GM19035 (cell line): Measurements from ENCODE around the gene FGF14.

Experiments
- ATAC-seq: cut with Tn5 transposase; IDR thresholded peaks from one replicate; pipeline ENCODE4 v1.9.1; 2021; ENCODE audit not compliant: unreplicated experiment

Gene FGF14

DNA sequence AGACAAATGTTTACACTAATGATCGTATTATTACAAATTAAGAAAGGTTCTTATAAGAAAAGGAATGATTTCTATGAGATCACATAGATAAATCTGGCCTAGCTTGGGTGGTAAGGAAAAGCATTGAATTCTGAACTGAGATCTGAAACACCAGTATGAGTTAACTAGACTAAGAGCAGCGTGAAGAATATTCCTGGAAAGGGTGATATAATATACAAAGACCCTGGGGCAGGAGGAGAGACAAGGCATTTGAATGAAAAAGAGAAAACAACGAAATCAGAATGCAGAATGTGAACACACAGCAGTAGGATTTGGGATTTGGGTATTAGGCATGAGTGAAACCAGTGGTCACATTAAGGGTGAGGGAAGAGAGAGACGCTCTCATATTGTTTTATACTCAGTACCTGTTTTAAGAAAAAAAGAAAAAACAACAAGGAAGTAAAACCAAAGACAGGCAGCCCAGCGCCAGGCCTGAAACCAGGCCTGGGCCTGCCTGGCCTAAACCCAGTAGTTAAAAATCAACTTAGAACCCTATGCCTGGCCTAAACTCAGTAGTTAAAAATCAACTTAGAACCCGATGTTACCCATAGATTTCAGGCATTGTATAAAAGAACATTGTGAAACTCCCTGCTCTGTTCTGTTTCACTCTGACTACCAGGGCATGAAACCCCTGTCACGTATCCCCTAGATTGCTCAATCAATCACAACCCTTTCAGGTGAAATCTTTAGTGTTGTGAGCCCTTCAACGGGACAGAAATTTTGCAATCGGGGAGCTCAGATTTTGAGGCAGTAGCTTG, 662.3 kb downstream of the FGF14 start:
- ATAC-seq, result peak; percentile 86

DNA sequence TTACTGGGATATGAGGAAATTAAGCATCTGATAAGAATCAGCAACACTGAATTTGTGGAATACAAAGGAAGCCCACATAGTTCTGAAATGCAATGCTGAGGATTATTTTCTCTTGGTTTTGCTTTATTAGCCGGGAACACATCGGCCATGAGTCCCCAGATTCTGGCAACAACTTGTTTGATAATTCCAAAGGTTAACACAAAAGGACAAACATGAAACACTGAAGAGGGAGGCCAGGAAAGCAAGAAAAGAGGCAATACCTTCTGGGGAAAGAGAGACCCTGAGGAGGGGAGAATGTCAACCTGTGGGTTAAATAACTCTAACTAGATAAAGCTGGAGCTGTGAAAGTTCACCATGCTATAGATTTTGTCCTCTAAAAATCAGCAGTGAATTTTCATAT, 663.5 kb downstream of the FGF14 start:
- no peak for ATAC-seq

DNA sequence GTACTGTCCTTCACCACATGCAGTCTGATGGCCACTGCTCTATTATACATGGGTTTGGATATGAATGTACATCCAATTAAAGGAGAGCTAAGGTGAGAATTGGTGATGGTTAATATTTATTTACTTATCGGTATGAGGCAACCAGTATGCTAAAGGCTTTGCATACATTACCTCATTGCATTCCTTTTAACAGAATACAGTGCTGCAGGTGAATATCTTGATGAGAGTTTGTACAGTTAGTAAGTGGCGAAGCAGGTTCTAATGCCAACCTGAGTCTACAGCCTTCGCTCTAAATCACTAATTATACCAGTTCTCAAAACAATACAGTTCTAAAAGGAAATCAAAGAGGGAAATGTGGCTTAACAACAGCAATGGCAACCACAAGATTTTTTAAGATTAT, 665.3 kb downstream of the FGF14 start:
- no peak for ATAC-seq

- ATAC-seq, result no peak
Observed at GRCh38 chr13:101730420-101731000, 671.3 kb downstream of the FGF14 start.

DNA sequence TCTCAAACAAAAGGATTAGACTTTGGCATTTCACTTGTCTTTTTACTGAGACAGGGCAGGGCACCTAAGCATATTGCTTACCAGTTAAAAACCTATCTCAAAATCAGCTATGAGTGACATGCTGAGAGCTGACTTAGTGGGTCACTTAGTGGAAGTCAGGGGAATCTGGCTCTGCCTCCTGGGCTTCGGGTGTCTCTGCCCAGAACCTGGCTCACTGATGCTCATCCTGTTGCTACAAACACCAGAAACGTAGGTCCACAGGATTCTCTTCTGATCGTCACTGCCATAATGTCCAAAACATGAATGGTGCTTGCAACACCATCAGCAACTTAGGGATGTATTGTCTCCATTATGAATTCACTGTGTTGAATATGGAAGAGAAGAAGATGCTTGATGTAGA, 673.2 kb downstream of the FGF14 start:
- ATAC-seq, result no peak

GRCh38 chr13:101728021-101728420, 673.8 kb downstream of the FGF14 start:
- no peak for ATAC-seq

GRCh38 chr13:101727118-101727517, 674.7 kb downstream of the FGF14 start:
- ATAC-seq, result no peak

DNA sequence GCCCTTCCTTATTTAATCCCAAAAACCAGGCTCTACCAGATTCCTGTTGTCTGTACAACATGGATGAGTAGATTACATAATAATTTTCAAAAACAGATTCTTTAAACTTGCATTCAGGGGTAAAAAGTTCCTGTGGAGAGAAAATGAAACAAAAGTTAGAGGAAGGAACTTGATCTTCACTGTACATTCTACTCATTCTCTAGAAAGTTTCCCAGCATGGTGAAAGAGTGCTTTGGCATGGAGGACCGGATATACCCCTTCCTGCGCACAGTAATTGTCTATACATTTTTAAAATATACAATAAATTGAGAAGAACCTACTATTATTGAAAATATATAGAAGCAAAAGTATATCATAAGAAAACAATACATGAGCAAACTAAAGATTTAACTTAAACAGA, 675.2 kb downstream of the FGF14 start:
- no peak for ATAC-seq

DNA sequence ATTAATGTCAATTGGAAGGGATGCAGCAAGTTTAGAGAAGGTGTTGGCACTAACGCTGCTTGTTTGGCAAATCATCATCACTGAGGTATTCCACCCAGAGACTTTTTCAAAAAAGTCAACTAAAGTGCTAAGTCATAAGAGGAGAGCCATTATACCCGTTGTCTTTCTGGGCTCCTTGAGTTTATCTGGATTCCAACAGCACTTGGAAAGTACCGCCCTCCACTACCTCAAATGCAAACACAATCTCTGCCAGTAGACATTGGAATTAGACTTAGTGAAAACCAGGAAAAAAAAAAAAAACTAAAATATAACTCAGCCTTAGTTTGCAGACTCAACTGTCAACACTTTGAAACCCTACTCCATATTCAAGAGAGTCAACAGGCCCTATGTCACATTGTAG, 683.4 kb downstream of the FGF14 start:
- ATAC-seq, result no peak

- no peak for ATAC-seq
Observed at GRCh38 chr13:101717353-101717752, 684.5 kb downstream of the FGF14 start.

GRCh38 chr13:101714195-101714594, 687.7 kb downstream of the FGF14 start:
- ATAC-seq, result no peak

GRCh38 chr13:101712026-101712348, 689.9 kb downstream of the FGF14 start:
- no peak for ATAC-seq

GRCh38 chr13:101711307-101712025, 690.4 kb downstream of the FGF14 start:
- no peak for ATAC-seq

DNA sequence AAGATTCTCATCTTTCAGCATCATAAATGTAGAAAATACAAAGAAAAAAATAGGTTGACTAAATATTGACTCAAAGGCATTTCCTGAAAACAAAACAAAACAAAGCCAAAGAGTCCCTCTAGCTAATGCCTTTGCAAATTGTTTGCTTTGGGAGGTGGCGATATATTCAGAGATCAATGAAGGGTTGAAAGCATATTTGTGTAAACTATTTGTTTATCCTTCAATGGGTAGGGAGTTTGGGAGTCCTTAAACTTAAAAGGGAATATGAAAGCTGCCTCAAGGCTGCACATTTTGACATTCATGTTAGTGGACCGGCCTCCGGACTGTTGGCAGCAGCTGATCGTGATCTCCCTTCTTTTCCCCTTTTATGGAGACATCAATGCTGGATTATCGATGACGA, 691.9 kb downstream of the FGF14 start:
- ATAC-seq, result no peak

GRCh38 chr13:101708115-101708514, 693.7 kb downstream of the FGF14 start:
- no peak for ATAC-seq

DNA sequence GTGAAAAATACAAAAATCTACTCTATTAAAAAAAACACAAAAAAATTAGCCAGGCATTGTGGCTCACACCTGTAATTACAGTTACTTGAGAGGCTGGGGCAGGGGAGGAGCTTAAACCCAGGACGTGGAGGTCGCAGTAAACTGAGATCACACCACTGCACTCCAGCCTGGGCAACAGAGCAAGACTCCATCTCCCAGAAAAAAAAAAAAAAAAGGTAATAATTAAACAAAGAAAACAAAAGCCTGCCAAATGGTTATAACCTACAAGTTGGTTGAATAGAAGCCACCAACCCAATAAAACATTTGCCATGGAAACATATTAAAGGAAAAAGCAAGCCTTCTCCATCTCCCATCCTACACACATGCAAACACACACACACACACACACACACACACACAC, 694.2 kb downstream of the FGF14 start:
- no peak for ATAC-seq

GRCh38 chr13:101706651-101707050, 695.2 kb downstream of the FGF14 start:
- ATAC-seq, result no peak

GRCh38 chr13:101703838-101704237, 698.0 kb downstream of the FGF14 start:
- no peak for ATAC-seq

- no peak for ATAC-seq
Observed at GRCh38 chr13:101703081-101703480, 698.8 kb downstream of the FGF14 start.

- ATAC-seq, result no peak
Observed at GRCh38 chr13:101700598-101700997, 701.2 kb downstream of the FGF14 start.

GRCh38 chr13:101698400-101698799, 703.4 kb downstream of the FGF14 start:
- no peak for ATAC-seq

GRCh38 chr13:101697745-101698144, 704.1 kb downstream of the FGF14 start:
- no peak for ATAC-seq
